NAMALWA (cell line): ENCODE data around the gene RAP1GAP2.
"Not testable (repeated sequence)": the region's sequence is repeated elsewhere in the genome, so short reads cannot be mapped to it uniquely, and the experiment has no call there.

Experiments
- DNase-seq: peaks from one replicate; pipeline ENCODE4 v3.0.0-alpha.2; 2015; ENCODE audit warnings: low spot score

Gene RAP1GAP2

GRCh38 chr17:3048727-3049471 lies 252.7 kb downstream of the RAP1GAP2 start:
- DNase-seq = peak; percentile 96

DNA sequence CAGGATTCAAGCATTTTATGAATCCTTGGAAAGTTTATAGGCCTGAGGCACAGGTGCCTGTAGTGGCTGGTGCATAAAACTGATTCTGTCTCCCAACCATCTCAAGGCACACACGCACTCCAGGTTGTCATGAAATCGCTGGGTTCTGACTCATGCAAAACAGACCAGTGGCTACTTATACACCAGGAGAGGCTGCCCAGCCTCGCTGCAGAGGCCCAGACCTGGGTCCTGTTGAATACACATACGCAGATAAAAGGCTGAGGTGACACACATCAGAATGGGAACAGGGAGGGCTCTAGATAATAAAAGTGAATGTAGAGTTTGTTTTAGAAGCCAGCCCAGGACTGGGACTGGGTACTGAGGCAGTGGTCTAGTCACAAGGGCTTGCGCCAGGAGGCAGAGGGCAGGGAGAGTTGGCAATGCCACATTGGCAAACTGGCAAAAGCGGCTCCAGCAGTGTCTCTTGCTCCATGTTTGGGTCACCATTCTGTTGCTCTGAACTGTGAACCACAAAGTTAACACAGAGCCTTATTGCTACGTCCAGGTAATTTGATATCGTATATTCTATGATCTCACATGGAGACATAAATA lies 253.6 kb downstream of the RAP1GAP2 start:
- no peak for DNase-seq

GRCh38 chr17:3054868-3055267 lies 258.6 kb downstream of the RAP1GAP2 start:
- DNase-seq = not testable (repeated sequence)

DNA sequence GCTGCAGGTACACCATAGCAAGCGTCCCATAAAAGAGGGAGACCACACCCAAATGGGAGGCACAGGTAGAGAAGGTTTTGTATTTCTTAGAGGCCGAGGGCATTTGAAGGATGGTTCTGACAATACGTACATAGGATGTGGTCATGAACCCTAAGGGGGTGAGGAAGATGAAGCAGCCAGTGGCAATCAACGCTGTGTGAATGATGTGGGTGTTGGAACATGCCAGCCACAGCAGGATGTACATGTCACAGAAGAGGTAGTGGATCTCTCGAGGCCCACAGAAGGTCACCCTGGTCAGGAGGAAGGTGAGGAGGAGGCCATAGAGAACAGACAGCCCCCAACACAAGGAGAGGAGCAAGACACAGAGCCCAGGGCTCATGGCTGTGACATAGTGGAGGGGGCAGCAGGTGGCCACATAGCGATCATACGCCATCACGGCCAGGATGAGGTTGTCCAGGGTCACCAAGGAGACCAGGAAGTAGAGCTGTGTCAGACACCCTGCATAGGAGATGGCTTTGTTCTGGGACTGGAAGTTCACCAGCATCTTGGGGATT lies 266.7 kb downstream of the RAP1GAP2 start:
- DNase-seq = not testable (repeated sequence)

- DNase-seq = not testable (repeated sequence)
These were observed 267.3 kb downstream of the RAP1GAP2 start, which contains the start of gene OR1D5 for GRCh38 chr17:3063507-3063906. Gene OR1D5 (minus strand): TSS chr17:3063607. CDS start chr17:3063607, 0 bp downstream.

DNA sequence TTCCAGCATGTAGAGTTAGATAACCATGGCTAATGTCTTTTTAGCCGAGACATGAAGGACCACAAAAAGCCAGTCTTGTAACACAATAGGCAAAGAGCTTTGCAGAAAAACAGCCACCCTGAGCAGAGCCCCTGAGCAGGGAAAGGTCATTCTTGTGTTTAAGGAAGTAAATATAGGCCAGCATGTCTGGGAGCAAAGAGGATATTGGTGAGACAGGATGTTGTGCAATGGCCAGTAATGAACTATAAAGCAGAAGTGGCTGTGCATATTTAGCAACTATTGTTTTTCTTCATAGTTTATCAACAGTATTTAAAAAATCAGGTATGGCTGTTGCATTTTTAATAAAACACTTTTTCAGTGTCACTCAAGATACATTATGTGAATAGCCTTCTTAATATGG lies 269.0 kb downstream of the RAP1GAP2 start:
- not testable (repeated sequence) for DNase-seq

DNA sequence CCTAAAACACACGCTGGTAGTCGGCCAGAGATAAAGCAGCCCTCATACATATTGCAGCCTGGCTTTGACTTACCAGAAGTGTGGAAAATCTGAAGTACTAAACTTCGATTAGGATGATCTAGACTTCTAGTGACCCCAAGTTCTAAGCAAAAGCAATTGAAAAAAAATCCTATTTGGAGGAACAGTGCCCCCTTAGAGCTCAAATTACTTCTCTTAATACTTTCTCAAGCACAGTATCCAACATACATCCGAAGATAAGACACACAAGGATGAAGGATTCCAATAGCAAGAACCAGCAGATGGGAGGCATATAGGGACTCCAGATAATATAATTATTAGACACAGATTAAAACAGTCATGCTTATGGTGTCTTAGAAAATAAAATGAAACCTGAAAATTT lies 277.6 kb downstream of the RAP1GAP2 start:
- DNase-seq = not testable (repeated sequence)
